Ishikawa (cell line): Measurements from ENCODE around the gene ZBTB12.

Experiments
- CEBPB ChIP-seq: IDR thresholded peaks from 2 replicates; pipeline ENCODE4 v1.6.1; 2012
- CREB1 ChIP-seq: IDR thresholded peaks from 2 replicates; pipeline ENCODE4 v1.6.1; 2012; ENCODE audit warnings: low read depth
- EGR1 ChIP-seq: IDR thresholded peaks from 2 replicates; pipeline ENCODE4 v1.6.1; 2012
- EP300 ChIP-seq: IDR thresholded peaks from 2 replicates; pipeline ENCODE4 v1.6.1; 2012; ENCODE audit warnings: borderline replicate concordance
- FOXM1 ChIP-seq: IDR thresholded peaks from 2 replicates; pipeline ENCODE4 v1.6.1; 2012; ENCODE audit warnings: low read depth, borderline replicate concordance
- NFIC ChIP-seq: IDR thresholded peaks from 2 replicates; pipeline ENCODE4 v1.6.1; 2012
- RAD21 ChIP-seq: IDR thresholded peaks from 2 replicates; pipeline ENCODE4 v1.6.1; 2012; ENCODE audit warnings: low read depth
- REST ChIP-seq: IDR thresholded peaks from 2 replicates; pipeline ENCODE4 v1.6.1; 2012; ENCODE audit warnings: low read depth, mild to moderate bottlenecking
- TAF1 ChIP-seq: IDR thresholded peaks from 2 replicates; pipeline ENCODE4 v1.6.1; 2012; ENCODE audit warnings: low read depth, mild to moderate bottlenecking
- TCF12 ChIP-seq: IDR thresholded peaks from 2 replicates; pipeline ENCODE4 v1.6.1; 2012; ENCODE audit warnings: low read depth
- TEAD4 ChIP-seq: IDR thresholded peaks from 2 replicates; pipeline ENCODE4 v1.6.1; 2012
- USF1 ChIP-seq: IDR thresholded peaks from 2 replicates; pipeline ENCODE4 v1.6.1; 2012
- YY1 ChIP-seq: IDR thresholded peaks from 2 replicates; pipeline ENCODE4 v1.6.1; 2012; ENCODE audit warnings: low read depth
- ZBTB7A ChIP-seq: IDR thresholded peaks from 2 replicates; pipeline ENCODE4 v1.6.1; 2012; ENCODE audit warnings: low read depth
- TF ChIP-seq, protein P1 (sequence below): IDR thresholded peaks from 2 replicates; pipeline ENCODE4 v1.6.1; 2012

Gene ZBTB12

DNA sequence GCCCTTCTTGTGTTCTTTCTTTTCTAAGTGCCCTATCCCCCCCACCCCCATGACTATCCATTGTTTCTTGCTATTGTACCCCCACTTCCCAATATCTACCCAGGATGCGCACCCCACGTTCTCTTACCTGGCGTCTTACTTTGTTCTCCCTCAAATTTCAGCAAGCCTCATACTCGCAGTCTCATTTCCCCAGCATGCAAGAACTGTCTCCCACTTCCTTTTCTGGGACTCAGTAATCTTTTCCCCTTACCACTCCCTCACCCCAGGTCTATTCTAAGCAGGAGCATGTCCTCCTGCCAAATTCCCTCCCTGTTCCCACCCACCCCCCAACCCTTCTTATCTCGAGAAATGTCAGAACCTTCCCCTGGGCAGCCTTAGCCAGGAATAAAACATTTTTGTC lies 2.7 kb downstream of the ZBTB12 start:
- TF ChIP-seq EGR1, result no peak
- no peak for TF ChIP-seq RAD21
- no peak for TF ChIP-seq TAF1
- TF ChIP-seq TEAD4, result no peak
- TF ChIP-seq CREB1, result no peak
- TF ChIP-seq REST, result no peak
- TF ChIP-seq ZBTB7A, result no peak
- TF ChIP-seq EP300, result no peak
- TF ChIP-seq, protein P1, sequence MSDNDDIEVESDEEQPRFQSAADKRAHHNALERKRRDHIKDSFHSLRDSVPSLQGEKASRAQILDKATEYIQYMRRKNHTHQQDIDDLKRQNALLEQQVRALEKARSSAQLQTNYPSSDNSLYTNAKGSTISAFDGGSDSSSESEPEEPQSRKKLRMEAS, result no peak
- TF ChIP-seq NFIC, result no peak
- no peak for TF ChIP-seq YY1

DNA sequence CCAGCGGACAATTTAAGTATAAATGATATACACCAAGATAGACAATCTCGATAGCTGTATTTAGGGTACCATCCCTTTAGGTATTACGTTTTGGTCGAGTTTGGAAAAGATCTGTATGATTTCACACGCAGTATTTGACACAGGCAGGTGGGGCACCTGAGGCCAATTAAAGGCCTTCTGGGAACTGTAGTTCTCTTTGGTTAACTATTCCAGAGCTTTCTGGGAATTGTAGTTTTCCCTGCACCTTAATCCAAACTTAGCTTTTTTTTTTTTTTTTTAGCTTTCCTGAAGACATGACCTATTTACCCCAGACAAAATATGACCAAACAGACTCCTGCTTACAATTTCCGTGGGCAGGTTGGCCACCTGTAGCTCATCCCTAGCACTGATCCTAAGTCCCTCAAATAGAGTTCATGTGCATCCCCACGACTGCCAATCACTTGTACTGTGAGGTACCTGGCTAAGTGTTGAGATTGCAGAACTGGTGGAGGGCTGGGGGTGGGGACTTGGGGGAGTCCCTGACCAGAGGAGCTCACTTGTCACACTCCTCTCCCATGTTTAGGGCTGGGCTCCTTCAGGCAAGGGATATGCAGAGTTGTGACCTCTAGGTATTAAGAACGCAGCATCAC lies 3.4 kb downstream of the ZBTB12 start:
- no peak for TF ChIP-seq ZBTB7A
- no peak for TF ChIP-seq TEAD4
- TF ChIP-seq, protein P1, result no peak
- peak; percentile 67 for TF ChIP-seq USF1
- no peak for TF ChIP-seq TCF12
- TF ChIP-seq CREB1, result no peak; the same call in 1 of the 2 replicates

- TF ChIP-seq USF1 (peak; percentile 96), TEAD4 (no peak), EGR1 (no peak), TAF1 (peak; percentile 67), NFIC (no peak), YY1 (peak; percentile 78), FOXM1 (no peak), RAD21 (no peak), ZBTB7A (no peak)
- TF ChIP-seq, protein P1, result peak; percentile 64
These were observed 4.1 kb downstream of the ZBTB12 start, which contains the start of gene EHMT2 for GRCh38 chr6:31897612-31898382. TSS of gene EHMT2 (minus strand) at chr6:31897698. CDS start at chr6:31897677, 21 bp downstream.

DNA sequence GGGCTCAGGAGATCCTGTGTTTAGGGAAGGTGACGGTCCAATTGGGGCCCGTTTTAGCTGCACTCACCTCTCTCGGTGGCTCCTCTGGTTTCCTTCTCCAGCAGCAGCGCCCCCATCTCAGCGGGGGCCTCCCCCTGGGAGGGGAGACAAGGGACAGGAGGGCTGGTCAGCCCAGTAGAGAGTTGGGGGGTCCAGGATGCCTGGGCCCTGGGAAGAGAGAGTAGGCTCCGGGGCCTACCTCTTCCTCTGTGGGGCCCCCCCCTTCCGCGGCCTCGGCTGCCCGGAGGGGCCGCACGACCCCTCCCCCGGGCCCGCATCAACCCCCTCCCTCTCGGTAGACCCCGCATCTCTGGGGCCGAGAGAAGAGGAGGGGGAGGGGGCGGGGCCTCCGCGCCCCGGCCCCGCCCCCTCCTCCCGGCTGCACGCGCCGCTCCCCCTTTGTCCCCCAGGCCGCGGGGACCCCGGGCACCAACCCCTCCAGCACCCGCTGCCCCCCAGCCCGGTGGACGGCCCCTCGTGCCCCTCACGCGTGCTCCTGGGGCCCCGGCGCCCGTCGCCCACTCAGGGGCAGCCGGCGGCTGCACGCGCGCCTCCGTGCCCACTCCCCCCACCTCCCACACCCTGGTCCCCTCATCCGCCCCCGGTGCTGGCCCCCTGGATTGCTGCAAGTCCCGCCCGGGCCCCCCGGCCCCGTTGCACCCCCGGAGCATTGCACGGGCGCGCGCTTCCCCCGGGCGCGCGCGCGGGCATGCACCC lies 4.9 kb downstream of the ZBTB12 start:
- TF ChIP-seq EGR1 (no peak), TEAD4 (no peak), CEBPB (no peak), CREB1 (no peak), FOXM1 (no peak), REST (no peak), ZBTB7A (peak; percentile 67)
- TF ChIP-seq, protein P1, result no peak

- TF ChIP-seq CEBPB (no peak), FOXM1 (no peak), TCF12 (no peak), EP300 (no peak), REST (no peak), YY1 (no peak), RAD21 (no peak), ZBTB7A (no peak), CREB1 (no peak), TEAD4 (no peak), TAF1 (no peak), NFIC (no peak), EGR1 (no peak)
- TF ChIP-seq, protein P1, result no peak
These were observed 5.4 kb downstream of the ZBTB12 start for GRCh38 chr6:31896493-31896855.
